ENCODE data around the gene TBKBP1.

DNA sequence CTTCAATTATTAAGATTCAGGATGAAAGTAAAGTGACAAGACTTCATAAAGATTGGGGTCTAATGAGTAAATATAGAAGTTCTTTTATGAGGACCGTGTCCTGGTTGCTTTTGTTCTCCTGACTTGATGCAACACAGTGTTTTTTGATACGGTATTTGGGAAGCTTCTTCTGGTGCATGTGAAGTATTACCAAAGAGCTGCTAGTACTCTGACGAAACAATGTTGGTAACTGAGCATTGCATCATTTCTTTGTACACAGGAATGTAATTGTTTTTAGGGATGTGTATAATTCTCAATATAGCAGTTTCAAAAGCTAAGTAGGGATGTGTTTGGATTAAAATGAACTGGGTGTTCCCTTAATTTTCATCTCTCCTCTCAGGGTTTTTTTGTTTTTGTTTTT lies 28.3 kb upstream of the TBKBP1 start:
- no peak for TF ChIP-seq HCFC1 (IDR thresholded peaks at IDR 0.05; ENCODE audit: low read depth, low read length)
- no peak for TF ChIP-seq TBL1XR1 (IDR thresholded peaks at IDR 0.05; ENCODE audit: low read length in 2 of 2)
- no peak for TF ChIP-seq NFXL1 (CRISPR knock-in tag; IDR thresholded peaks at IDR 0.05)
- no peak for TF ChIP-seq PHTF2 (CRISPR knock-in tag; IDR thresholded peaks at IDR 0.05)
- no peak for TF ChIP-seq TAF1 (IDR thresholded peaks at IDR 0.05; ENCODE audit: control insufficient read depth, extremely low read depth, insufficient read depth, low read length, severe bottlenecking)
